ENCODE data around the gene IL17RC. TPM values are rescaled to one million over a fixed set of nuclear protein-coding genes. Genes with fewer than 3 reads are reported as not detected.

IL17RC gene
- total RNA-seq, 1 donor from 2014 or later, result 20.4 TPM

DNA sequence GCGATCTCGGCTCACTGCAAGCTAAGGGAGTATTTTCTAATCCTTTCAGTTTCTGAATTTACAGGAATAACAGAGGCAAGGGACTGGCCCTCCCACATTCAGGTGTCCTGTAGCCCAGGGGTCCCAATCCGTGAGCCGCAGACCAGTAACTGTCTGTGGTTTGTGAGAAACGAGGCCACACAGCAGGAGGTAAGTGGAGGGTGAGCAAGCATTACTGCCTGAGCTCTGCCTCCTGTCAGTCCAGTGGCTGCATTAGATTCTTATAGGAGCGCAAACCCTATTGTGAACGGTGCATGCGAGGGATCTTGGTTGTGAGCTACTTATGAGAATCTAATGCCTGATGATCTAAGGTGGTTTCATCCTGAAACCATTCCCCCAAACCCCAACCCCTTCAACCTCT lies 5.0 kb upstream of the IL17RC start:
- no peak for DNase-seq (ENCODE audit: low spot score)
- intact Hi-C loops (cut with DNase I), result loop anchor here (10.0 kb wide), 1 partner anchor 67 kb away; the partner anchor contains the start of gene RPUSD3

DNA sequence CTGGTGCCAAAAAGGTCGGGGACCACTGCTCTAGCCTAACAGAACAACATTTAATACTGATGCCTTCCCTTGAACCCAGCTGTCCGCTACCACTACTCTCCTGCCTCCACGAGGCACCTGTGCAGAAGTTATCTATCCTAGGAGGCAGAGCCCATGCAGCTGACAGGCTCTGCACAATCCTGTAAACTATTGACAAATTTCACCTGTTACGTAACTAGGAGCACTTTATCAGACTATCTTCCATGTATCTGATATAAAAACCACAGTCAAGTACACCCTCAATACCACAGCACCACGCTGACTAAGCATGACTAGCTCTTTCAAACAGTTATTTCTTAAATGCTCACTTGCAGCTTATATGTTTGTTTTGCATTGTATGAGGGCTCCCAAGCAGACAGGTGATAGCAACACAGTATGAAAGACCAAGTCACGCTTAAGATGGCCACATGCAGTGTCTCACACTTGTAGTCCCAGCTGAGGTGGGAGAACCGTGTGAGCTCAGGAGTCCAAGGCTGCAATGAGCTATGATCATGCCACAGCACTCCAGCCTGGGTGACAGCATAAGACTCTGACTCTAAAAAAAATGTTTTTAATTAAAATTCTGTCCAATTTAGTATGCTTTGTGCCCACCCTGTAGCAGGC lies 4.5 kb upstream of the IL17RC start:
- intact Hi-C loops (cut with DNase I), result loop anchor here (10.0 kb wide), 1 partner anchor 68 kb away; the partner anchor contains the start of gene RPUSD3
- DNase-seq (ENCODE audit: low spot score), result no peak

- intact Hi-C loops (cut with DNase I), result loop anchor here (10.0 kb wide), 1 partner anchor 69 kb away; the partner anchor contains the start of gene RPUSD3
- no peak for DNase-seq (ENCODE audit: low spot score)
These were observed 3.3 kb upstream of the IL17RC start for GRCh38 chr3:9913601-9914000.

DNA sequence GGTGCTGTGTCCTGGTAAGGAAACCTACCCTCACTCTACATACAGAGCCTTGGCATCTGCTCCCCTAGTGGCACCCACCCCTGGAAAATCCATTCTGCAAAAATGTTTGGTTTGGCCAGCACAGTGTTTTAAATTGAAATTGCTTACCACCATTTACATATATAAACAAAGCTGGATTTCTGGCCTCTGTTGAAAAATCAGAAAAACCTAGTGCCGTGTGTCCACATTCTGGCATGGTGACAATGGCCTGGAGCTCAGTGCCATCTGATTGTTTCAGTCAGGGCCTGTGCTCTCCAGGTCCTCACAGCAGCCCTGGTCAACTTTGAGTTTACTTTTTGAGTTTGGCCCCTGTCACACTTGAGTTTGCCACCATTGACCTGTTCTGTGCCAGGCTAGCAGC lies 2.9 kb upstream of the IL17RC start:
- intact Hi-C loops (cut with DNase I), result loop anchor here (2.0 to 10.0 kb wide), 2 partner anchors 23 to 69 kb away; partner anchors contain the start of genes JAGN1 and RPUSD3
- DNase-seq (ENCODE audit: low spot score), result no peak

DNA sequence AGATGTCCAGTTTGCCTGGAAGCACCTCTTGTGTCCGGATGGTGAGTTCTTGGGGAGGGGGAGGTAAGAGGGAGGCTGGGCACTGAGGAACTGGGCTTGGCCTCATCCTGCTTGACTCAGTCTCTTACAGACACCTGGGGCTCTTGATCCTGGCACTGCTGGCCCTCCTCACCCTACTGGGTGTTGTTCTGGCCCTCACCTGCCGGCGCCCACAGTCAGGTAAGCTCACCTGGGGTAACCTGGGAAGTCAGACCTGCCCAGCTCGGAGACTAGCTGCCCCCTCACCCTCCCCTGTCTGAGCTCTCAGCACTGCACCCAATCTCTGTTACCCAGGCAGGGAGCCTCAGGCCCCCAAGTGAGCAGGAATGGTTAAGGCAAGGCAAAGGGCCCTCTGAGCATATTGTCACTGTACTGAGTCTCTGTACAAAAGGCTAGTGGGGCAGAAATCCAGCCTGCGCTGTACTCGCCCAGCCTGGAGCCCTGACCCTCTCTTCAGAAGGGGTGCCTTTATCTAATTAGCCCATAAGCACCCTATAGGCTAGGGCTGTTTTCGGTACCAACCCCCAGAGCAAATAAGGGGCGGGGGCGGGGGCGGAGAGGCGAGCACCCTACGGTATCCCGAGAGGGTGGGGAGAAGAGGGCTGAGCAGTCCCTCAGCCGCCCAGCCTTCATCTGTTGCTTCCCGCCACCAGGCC lies 2.2 kb upstream of the IL17RC start:
- intact Hi-C loops (cut with DNase I), result loop anchor here (2.0 to 10.0 kb wide), 2 partner anchors 24 to 70 kb away; partner anchors contain the start of genes JAGN1 and RPUSD3

GRCh38 chr3:9915254-9916141 lies 1.4 kb upstream of the IL17RC start:
- peak; percentile 91 for DNase-seq (ENCODE audit: low spot score)
- intact Hi-C loops (cut with DNase I), result loop anchor here (2.0 to 10.0 kb wide), 3 partner anchors 17 to 71 kb away; partner anchors contain the start of genes CRELD1, JAGN1 and RPUSD3

More for the DNA sequence above, 2.2 kb upstream of the IL17RC start:
- DNase-seq (ENCODE audit: low spot score), result no peak

GRCh38 chr3:9916346-9916733 lies 558 bp upstream of the IL17RC start:
- no peak for DNase-seq (ENCODE audit: low spot score)
- intact Hi-C loops (cut with DNase I), result loop anchor here (2.0 to 10.0 kb wide), 2 partner anchors 16 to 72 kb away; partner anchors contain the start of genes CRELD1 and RPUSD3

- intact Hi-C loops (cut with DNase I), result loop anchor here (2.0 to 10.0 kb wide), 2 partner anchors 15 to 73 kb away; partner anchors contain the start of genes CRELD1 and RPUSD3
- DNase-seq (ENCODE audit: low spot score), result no peak
These were observed 922 bp downstream of the IL17RC start for GRCh38 chr3:9917820-9918219.

GRCh38 chr3:9918261-9919038 lies 1.6 kb downstream of the IL17RC start:
- intact Hi-C loops (cut with DNase I), result loop anchor here (10.0 kb wide), 1 partner anchor 74 kb away; the partner anchor contains the start of gene RPUSD3
- DNase-seq (ENCODE audit: low spot score), result no peak

- no peak for DNase-seq (ENCODE audit: low spot score)
- intact Hi-C loops (cut with DNase I), result no loop called here
These were observed 11.3 kb downstream of the IL17RC start for GRCh38 chr3:9928158-9928557.

- intact Hi-C loops (cut with DNase I), result loop anchor here (10.0 kb wide), 1 partner anchor 294 kb away; no protein-coding TSS in a partner anchor
- no peak for DNase-seq (ENCODE audit: low spot score)
These were observed 14.0 kb downstream of the IL17RC start for GRCh38 chr3:9930804-9931418.

DNA sequence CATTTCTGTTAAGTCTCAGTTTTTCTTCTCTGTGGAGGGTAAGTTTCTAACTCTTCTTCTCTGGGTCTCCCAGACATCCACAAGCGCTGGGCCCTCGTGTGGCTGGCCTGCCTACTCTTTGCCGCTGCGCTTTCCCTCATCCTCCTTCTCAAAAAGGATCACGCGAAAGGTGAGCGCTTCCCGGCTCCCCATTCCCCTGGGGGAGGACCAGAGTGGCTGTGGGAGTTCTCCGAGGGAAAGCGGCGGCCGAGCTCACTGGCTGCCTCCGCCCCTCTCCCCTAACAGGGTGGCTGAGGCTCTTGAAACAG lies 15.6 kb downstream of the IL17RC start:
- no peak for DNase-seq (ENCODE audit: low spot score)
- intact Hi-C loops (cut with DNase I), result loop anchor here (2.0 to 10.0 kb wide), 2 partner anchors 16 to 292 kb away; partner anchors contain the start of gene IL17RC

DNA sequence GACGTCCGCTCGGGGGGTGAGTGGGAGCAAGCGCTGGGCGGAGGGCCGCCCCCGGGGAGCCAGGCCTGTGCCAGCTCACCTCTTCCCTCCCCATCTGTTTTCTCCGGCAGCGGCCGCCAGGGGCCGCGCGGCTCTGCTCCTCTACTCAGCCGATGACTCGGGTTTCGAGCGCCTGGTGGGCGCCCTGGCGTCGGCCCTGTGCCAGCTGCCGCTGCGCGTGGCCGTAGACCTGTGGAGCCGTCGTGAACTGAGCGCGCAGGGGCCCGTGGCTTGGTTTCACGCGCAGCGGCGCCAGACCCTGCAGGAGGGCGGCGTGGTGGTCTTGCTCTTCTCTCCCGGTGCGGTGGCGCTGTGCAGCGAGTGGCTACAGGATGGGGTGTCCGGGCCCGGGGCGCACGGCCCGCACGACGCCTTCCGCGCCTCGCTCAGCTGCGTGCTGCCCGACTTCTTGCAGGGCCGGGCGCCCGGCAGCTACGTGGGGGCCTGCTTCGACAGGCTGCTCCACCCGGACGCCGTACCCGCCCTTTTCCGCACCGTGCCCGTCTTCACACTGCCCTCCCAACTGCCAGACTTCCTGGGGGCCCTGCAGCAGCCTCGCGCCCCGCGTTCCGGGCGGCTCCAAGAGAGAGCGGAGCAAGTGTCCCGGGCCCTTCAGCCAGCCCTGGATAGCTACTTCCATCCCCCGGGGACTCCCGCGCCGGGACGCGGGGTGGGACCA lies 16.1 kb downstream of the IL17RC start:
- intact Hi-C loops (cut with DNase I), result loop anchor here (2.0 to 10.0 kb wide), 2 partner anchors 16 to 292 kb away; partner anchors contain the start of gene IL17RC
- DNase-seq (ENCODE audit: low spot score), result peak; percentile 85

DNA sequence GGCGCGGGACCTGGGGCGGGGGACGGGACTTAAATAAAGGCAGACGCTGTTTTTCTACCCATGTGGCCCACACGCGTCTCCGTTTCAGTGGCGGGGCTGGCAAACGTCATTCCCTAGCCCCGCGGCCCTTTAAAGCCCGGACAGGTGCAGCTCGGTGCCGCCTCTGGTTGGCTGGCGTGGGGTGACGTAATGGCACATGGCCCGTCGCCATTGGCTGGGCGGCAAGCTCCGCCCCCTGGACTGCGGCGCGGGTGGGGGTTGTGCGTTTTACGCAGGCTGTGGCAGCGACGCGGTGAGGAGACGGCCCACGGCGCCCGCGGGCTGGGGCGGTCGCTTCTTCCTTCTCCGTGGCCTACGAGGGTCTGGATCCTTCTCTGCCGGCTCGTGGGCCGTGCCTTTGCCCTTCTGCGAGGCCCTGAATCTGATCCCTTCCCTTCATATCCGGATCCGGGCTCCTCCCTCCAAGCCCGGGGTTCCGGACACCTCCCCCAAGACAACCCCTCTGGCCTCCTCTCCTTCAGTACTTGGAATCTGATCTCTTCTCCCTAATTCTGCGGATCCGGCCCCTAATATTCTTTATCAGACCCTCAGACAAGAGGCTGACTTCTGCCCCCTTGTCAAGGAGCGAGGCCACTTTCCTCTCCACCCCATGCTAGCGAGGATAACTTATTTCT lies 16.8 kb downstream of the IL17RC start, which contains the start of gene CRELD1:
CRELD1 (plus strand) TSS at position 274 of the 674 bp plus-strand sequence. CDS start 605 bp downstream, outside the sequence.
- DNase-seq (ENCODE audit: low spot score), result peak; percentile 98
- intact Hi-C loops (cut with DNase I), result loop anchor here (2.0 to 10.0 kb wide), 2 partner anchors 17 to 291 kb away; partner anchors contain the start of gene IL17RC

- DNase-seq (ENCODE audit: low spot score), result no peak
- intact Hi-C loops (cut with DNase I), result loop anchor here (10.0 kb wide), 1 partner anchor 291 kb away; no protein-coding TSS in a partner anchor
These were observed 17.3 kb downstream of the IL17RC start for GRCh38 chr3:9934235-9934621.

DNA sequence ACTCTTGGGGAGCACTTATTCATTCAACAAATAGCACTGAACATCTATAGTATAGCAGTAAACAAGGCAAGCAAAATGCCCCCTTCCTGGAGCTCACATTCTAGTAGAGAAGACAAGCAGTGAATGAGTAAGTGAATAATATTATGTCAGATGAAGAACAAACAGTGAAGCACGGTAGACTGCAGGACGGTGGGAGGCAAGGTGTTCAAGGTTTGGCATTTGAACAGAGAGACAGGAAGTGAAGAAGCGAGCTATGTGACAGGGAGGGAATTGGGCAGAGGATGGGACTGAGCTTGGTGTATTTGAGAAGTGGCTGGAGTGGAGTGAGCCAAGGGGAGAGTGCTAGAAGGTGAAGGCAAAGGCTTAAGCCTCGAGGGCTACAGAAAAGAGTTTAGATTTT lies 18.1 kb downstream of the IL17RC start:
- intact Hi-C loops (cut with DNase I), result loop anchor here (10.0 kb wide), 1 partner anchor 290 kb away; no protein-coding TSS in a partner anchor

More for the DNA sequence above, 18.1 kb downstream of the IL17RC start:
- no peak for DNase-seq (ENCODE audit: low spot score)

Data from cardiac septum (tissue), 1 donor.